MCF 10A (cell line): Measurements from ENCODE around the gene HCRTR1. TPM values are rescaled to one million over a fixed set of nuclear protein-coding genes. Genes with fewer than 3 reads are reported as not detected.

Experiments used
- BruUV-seq: library from RNA; stranded (reverse); fragments of 400-500 nt; replicated peaks from 2 replicates; lab custom pipeline; 2021; lab: Mats Ljungman, UMichigan
- CTCF ChIA-PET: fragments of 300-600 bp; sonication (Branson Sonifier 250); formaldehyde crosslinking; extraction: SDS; loops from one replicate; lab custom pipeline; 2021; ENCODE audit warnings: antibody characterized with exemption, inconsistent platforms; lab: Yijun Ruan, JAX
- POLR2A ChIA-PET: fragments of 300-600, 350-650 bp; sonication (Branson Sonifier 250); formaldehyde crosslinking; extraction: SDS; loops from one replicate; lab custom pipeline; 2020; ENCODE audit warnings: antibody characterized with exemption, inconsistent platforms; lab: Yijun Ruan, JAX
- DNase-seq: peaks from one replicate; pipeline ENCODE4 v3.0.0-alpha.2; 2018; ENCODE audit not compliant: unreplicated experiment
- H3K27ac Mint-ChIP-seq: one replicate; pipeline ENCODE4 v1.8.0; 2022; ENCODE audit warnings: mild to moderate bottlenecking, low read depth, mixed read lengths; ENCODE audit not compliant: unreplicated experiment
- H3K27me3 Mint-ChIP-seq: one replicate; pipeline ENCODE4 v1.8.0; 2022; ENCODE audit warnings: mixed read lengths; ENCODE audit not compliant: insufficient read depth, unreplicated experiment
- H3K36me3 Mint-ChIP-seq: one replicate; pipeline ENCODE4 v1.8.0; 2022; ENCODE audit warnings: mild to moderate bottlenecking, moderate library complexity, mixed read lengths; ENCODE audit not compliant: insufficient read depth, unreplicated experiment
- H3K4me1 Mint-ChIP-seq: one replicate; pipeline ENCODE4 v1.8.0; 2022; ENCODE audit warnings: mixed read lengths; ENCODE audit not compliant: insufficient read depth, unreplicated experiment
- H3K4me3 Mint-ChIP-seq: one replicate; pipeline ENCODE4 v1.8.0; 2022; ENCODE audit warnings: mild to moderate bottlenecking, moderate library complexity, mixed read lengths; ENCODE audit not compliant: unreplicated experiment
- H3K9me3 Mint-ChIP-seq: one replicate; pipeline ENCODE4 v1.8.0; 2022; ENCODE audit warnings: mixed read lengths; ENCODE audit not compliant: unreplicated experiment
- CTCF ChIP-seq: fragments of 200-600 bp; IDR thresholded peaks from one replicate; pipeline ENCODE4 v1.8.0; 2022; ENCODE audit warnings: antibody characterized with exemption, mild to moderate bottlenecking; ENCODE audit not compliant: unreplicated experiment
- intact Hi-C: fragments of 100-400 bp; cut with micrococcal nuclease; formaldehyde crosslinking; loops from 2 replicates; pipeline ENCODE4 v1.14.1; 2022
- total RNA-seq: library from RNA; stranded (reverse); gene quantifications from 2 replicates; pipeline ENCODE4 v1.2.3, GENCODE V29; 2022

HCRTR1 gene
- total RNA-seq, 1 experiment from 2014 or later = not detected

DNA sequence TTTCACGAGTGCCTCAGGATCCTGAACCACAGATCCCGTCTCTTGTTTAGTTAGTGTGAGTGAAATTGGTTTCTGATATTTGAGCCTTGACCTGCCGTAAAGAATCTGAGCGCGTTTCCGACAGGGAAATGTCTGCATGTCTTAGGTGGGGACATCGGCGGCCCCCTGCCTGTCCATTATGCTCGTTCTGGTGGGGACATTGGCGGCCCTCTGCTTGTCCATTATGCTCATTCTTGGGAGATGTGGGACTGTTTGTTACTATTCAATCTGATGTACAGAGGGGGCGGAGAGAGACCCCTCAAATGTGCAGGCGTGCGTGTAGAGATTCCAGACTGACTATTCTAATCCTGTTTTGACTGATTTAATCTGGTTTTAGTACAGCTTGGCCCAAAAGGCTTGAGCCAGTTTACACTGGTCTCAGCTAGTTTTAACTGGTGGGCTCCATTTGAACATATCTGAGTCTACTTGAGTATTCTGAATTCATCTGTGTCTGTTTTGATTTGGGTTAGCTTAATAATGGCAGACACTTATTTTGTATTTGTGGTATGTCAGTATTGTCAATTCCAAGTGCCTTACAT lies 47.8 kb upstream of the HCRTR1 start:
- ChIA-PET CTCF (interaction anchor here (1.3 to 2.1 kb wide), 4 partner anchors 20 to 175 kb away, joined by 3 to 7 read pairs (median 6); no protein-coding TSS in a partner anchor), POLR2A (no interaction called here)
- intact Hi-C loops = no loop called here
- H3K4me3 Mint-ChIP-seq = no peak overlapping the region
- H3K4me1 Mint-ChIP-seq = peaks cover 19% of the 10 kb centered on the region
- DNase-seq = no peak
- no peak overlapping the region for H3K27ac Mint-ChIP-seq
- no peaks in the 10 kb centered on the region for H3K9me3 Mint-ChIP-seq
- TF ChIP-seq CTCF = no peak
- BruUV-seq = no TSS peak
- H3K36me3 Mint-ChIP-seq = no peaks in the 10 kb centered on the region
- H3K27me3 Mint-ChIP-seq = no peaks in the 10 kb centered on the region

DNA sequence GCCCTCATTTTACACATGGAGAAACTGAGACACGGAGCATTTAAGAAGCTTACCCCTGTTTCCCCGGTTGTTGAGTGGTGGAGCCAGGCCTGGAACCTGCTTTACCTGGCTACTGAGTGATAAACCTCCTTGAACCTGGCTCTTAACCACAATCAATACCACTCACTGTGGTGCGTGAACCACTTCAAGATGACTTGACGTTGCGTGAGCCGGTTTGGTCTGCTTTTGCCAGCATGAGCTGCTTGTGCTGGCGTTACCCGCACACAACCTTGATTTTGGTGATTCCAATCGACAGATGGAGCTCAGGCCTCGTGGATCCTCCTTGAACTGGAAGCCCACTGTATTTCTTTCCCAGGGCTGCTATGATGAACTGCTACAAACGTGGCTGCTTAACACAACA lies 47.3 kb upstream of the HCRTR1 start:
- Mint-ChIP-seq H3K4me1 (peaks cover 24% of the 10 kb centered on the region), H3K9me3 (no peaks in the 10 kb centered on the region), H3K4me3 (no peak overlapping the region), H3K36me3 (no peaks in the 10 kb centered on the region), H3K27me3 (no peaks in the 10 kb centered on the region), H3K27ac (no peak overlapping the region)
- TF ChIP-seq CTCF = no peak
- intact Hi-C loops = no loop called here
- DNase-seq = no peak
- ChIA-PET CTCF (interaction anchor here (0.8 to 2.1 kb wide), 8 partner anchors 17 to 176 kb away, joined by 3 to 7 read pairs (median 4); no protein-coding TSS in a partner anchor), POLR2A (interaction anchor here (2.0 kb wide), 1 partner anchor 219 kb away, joined by 5 read pairs; no protein-coding TSS in a partner anchor)
- BruUV-seq = no TSS peak

GRCh38 chr1:31570906-31571305 lies 46.6 kb upstream of the HCRTR1 start:
- H3K27ac Mint-ChIP-seq = no peak overlapping the region
- TF ChIP-seq CTCF = no peak
- ChIA-PET CTCF (interaction anchor here (0.8 to 2.1 kb wide), 9 partner anchors 18 to 175 kb away, joined by 3 to 7 read pairs (median 4); no protein-coding TSS in a partner anchor), POLR2A (interaction anchor here (2.0 kb wide), 1 partner anchor 218 kb away, joined by 5 read pairs; no protein-coding TSS in a partner anchor)
- no peak overlapping the region for H3K4me3 Mint-ChIP-seq
- no peaks in the 10 kb centered on the region for H3K27me3 Mint-ChIP-seq
- H3K9me3 Mint-ChIP-seq = no peaks in the 10 kb centered on the region
- no TSS peak for BruUV-seq
- H3K4me1 Mint-ChIP-seq = peaks cover 31% of the 10 kb centered on the region
- H3K36me3 Mint-ChIP-seq = no peaks in the 10 kb centered on the region
- DNase-seq = no peak
- intact Hi-C loops = no loop called here

- no peak overlapping the region for H3K4me3 Mint-ChIP-seq
- no peaks in the 10 kb centered on the region for H3K9me3 Mint-ChIP-seq
- ChIA-PET POLR2A (interaction anchor here (2.0 kb wide), 1 partner anchor 217 kb away, joined by 5 read pairs; no protein-coding TSS in a partner anchor), CTCF (interaction anchor here (0.6 to 1.9 kb wide), 8 partner anchors 19 to 174 kb away, joined by 3 to 7 read pairs (median 4); no protein-coding TSS in a partner anchor)
- intact Hi-C loops = no loop called here
- no peak overlapping the region for H3K27ac Mint-ChIP-seq
- no peak for DNase-seq
- H3K27me3 Mint-ChIP-seq = no peaks in the 10 kb centered on the region
- peaks cover 38% of the 10 kb centered on the region for H3K4me1 Mint-ChIP-seq
- BruUV-seq = no TSS peak
- no peak for TF ChIP-seq CTCF
- no peaks in the 10 kb centered on the region for H3K36me3 Mint-ChIP-seq
These were observed 45.9 kb upstream of the HCRTR1 start for GRCh38 chr1:31571340-31572295.
